Pulmonary artery endothelial cell (primary cell): ENCODE measurements around the gene CTXN1. TPM values are rescaled to one million over a fixed set of nuclear protein-coding genes. Genes with fewer than 3 reads are reported as not detected.

Experiments used
- DNase-seq: peaks from one replicate; pipeline ENCODE4 v3.0.0-alpha.2; 2011; ENCODE audit warnings: low read depth, low spot score
- total RNA-seq: library from RNA; depleted of rRNA; stranded (reverse); fragments of >200 nt; gene quantifications from 2 replicates; pipeline ENCODE4 v1.2.3, GENCODE V29; 2014

The CTXN1 gene
- total RNA-seq, 1 donor from 2014 or later = 8.2 TPM

GRCh38 chr19:7877249-7877836, 48.6 kb downstream of the CTXN1 start:
- DNase-seq = no peak

GRCh38 chr19:7874897-7875273, 51.0 kb downstream of the CTXN1 start:
- DNase-seq = no peak

Other genes with a start within 250 kb of the CTXN1 start
- gene MCEMP1, start 249.0 kb downstream of the CTXN1 start, total RNA-seq = not detected in 2 replicates
- 121 and 191 TPM in 2 replicates for gene TRAPPC5, start 245.3 kb downstream of the CTXN1 start, total RNA-seq
- not detected in 2 replicates for gene FCER2, start 224.0 kb downstream of the CTXN1 start, total RNA-seq
- gene CLEC4G, start 194.0 kb downstream of the CTXN1 start, total RNA-seq = not detected in 2 replicates
- not detected in 2 replicates for gene CD209, start 178.6 kb downstream of the CTXN1 start, total RNA-seq
- gene CLEC4M, start 162.9 kb downstream of the CTXN1 start, total RNA-seq = 0.07 and 0.21 TPM in 2 replicates
- gene EVI5L, start 95.9 kb downstream of the CTXN1 start, total RNA-seq = 11.7 and 13.9 TPM in 2 replicates
- 0.07 TPM in 1 of 2 replicates, not detected in the other for gene PRR36, start 51.7 kb downstream of the CTXN1 start, total RNA-seq
- 1.2 and 2.0 TPM in 2 replicates for gene LRRC8E, start 37.6 kb downstream of the CTXN1 start, total RNA-seq
- gene MAP2K7, start 22.3 kb downstream of the CTXN1 start, total RNA-seq = 8.8 and 11.6 TPM in 2 replicates
- gene TGFBR3L, start 11.3 kb downstream of the CTXN1 start, total RNA-seq = 0.53 and 0.73 TPM in 2 replicates
- 15.0 and 20.8 TPM in 2 replicates for gene SNAPC2, start 5.8 kb downstream of the CTXN1 start, total RNA-seq
- 44.0 and 51.6 TPM in 2 replicates for gene TIMM44, start 17.5 kb upstream of the CTXN1 start, total RNA-seq
- 65.6 and 90.6 TPM in 2 replicates for gene ELAVL1, start 79.5 kb upstream of the CTXN1 start, total RNA-seq
- gene CCL25, start 126.6 kb upstream of the CTXN1 start, total RNA-seq = not detected in 2 replicates
- not detected in 2 replicates for gene FBN3, start 223.5 kb upstream of the CTXN1 start, total RNA-seq